T-helper 2 cell (primary cell): ENCODE measurements around the gene IGSF22.

ENCODE experiments used
- DNase-seq, 5 experiments: peaks; one replicate each; pipeline versions ENCODE4 v3.0.0 to v3.0.0-alpha.2; 2012 to 2022
- total RNA-seq, 2 donors: gene quantifications; one replicate each; lab custom pipeline; 2026; lab: John Stamatoyannopoulos, UW

The IGSF22 gene
- total RNA-seq, result 0 to 2.1 reads per million in 2 donors

DNA sequence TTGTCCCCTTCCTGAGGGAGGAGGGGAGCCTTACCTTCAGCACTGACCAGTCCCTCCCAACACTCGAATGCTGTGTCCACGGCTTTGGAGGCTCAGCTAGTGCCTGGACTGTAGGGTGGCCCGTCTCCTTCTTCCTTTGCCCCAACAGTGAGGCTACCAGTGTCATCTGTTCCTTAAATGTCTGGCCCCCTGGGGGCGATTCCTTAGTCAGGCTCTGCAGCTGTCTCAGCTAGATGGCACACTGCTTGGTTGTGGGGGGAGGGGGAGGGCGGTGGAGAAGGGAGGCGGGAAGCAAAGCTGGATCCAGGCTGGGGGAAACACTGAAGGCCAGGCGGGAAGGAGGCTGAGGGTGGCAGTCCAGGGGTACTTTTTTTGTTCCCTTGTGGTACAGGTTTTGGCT lies at the start of gene IGSF22:
Gene IGSF22 (minus strand): TSS at position 149 of the 400 bp plus-strand sequence. CDS start 1,952 bp downstream, outside the sequence.
- no peak for DNase-seq

GRCh38 chr11:18774801-18775200 lies 48.8 kb upstream of the IGSF22 start:
- DNase-seq, result no peak

DNA sequence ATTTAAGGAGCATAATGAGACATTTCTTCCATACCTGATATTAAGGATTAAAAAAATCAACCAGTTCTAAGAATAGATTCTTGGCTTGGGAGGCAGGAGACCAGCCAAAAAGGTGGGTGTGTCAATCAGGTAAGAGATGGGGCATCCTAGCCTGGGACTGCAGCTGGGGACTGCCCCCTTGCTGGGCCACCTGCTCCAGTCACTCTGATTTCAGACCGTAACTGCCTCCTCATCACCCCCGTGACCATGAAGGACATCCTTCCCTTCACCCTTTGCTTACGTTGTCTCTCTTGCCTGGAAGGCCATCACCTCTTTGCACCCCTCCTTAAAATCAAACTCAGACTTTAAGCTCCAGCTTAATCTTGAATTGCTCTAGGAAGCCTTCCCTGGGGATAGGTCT lies 47.7 kb upstream of the IGSF22 start:
- DNase-seq, result no peak

- DNase-seq, result no peak
Measured at GRCh38 chr11:18773104-18773503, 47.1 kb upstream of the IGSF22 start.

- DNase-seq, result peak in 1 of 5 experiments; percentile 22
Measured at GRCh38 chr11:18772211-18772610, 46.2 kb upstream of the IGSF22 start.

GRCh38 chr11:18771266-18772035 lies 45.5 kb upstream of the IGSF22 start:
- DNase-seq, result no peak

DNA sequence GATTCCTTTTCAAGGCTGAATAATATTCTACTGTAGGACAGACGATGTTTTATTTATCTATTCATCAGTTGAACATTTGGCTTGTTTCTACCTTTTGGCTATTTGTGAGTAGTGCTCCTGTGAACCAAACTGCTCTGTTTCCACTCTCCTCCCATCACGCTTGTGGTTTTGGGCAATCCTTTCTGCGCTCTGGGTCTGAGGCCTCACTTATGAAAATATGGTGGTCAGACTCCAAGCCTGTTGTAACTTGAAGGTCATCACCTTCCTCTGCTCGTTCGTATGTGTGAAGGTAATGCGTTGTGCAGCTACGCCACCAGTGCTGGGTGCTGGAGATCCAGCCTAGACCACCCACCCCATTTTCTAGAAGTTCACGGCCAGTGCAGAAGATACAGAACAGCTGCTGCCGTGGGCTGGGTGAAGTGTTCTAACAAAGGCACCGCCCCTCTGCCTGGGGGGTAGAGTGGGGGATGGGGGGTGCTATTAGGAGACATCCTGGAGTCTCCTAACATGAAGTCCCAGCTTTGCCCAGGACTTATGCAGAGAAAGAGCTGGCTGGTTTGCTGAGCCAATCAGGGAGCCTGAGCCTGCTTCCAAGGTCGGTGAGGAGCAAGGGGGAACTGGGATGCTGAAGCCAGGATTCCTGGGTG lies 44.6 kb upstream of the IGSF22 start:
- no peak for DNase-seq

- DNase-seq, result no peak
Measured at GRCh38 chr11:18769802-18770456, 43.9 kb upstream of the IGSF22 start.

DNA sequence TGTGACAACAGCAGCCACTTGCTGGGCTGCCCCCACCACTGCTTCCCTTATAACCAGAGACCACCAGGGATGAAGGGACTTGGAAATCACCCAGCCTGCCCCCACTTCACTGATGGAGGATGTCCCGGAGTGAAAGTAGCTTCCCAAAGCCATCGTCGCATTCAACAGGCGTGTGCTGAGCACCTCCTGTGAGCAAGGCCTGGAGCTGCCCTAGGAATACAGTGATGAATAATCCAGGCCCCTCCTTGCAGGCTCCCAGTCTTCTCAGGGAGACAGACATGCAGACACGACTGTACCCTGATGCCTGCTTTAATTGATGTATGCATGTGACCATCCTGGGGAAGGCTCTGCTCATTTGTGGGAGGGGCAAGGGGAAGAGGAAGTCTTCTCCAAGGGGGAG lies 43.0 kb upstream of the IGSF22 start:
- DNase-seq, result no peak

DNA sequence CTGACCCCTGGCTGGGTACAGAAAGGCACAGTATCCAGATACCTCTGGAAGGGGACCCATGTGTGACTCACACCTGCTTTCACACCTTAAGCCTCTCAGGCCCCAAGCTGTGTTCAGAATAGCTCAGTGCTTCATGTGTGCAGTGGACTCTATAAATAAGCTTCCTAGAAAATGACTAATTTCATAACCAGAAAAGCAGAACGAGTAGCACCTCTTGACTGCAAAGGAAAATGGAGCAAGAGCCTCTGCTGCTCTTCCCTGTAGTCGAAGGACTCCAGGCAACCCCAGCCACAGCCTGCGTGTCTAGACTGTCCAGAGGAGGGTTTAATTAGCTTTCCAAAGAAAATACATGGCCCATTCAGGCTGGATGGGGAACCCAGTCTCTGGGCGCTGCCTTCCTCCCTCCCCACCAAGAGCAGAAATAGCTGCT lies 42.5 kb upstream of the IGSF22 start:
- DNase-seq, result peak in 1 of 5 experiments; percentile 45

GRCh38 chr11:18766015-18766414 lies 40.0 kb upstream of the IGSF22 start:
- DNase-seq, result no peak

DNA sequence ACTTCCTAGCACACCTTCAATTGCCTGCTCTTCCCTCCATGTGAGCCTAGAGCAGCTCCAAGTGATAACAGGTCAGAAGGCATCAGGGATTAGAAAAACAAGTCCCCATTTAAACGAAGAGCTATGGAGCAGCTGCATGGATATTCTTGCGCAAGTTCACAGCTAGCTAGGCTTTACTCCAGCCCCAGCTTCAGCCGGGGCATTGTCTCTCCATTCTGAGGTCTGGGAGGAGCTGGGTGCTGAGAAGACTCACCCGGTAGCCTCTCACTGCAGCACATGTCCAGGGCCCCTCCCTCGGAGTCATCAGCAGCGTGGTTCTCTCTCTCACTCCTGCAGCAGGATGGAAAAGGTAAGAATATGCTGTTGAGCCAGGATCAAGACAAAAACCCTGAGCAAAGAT lies 39.6 kb upstream of the IGSF22 start:
- DNase-seq, result no peak

DNA sequence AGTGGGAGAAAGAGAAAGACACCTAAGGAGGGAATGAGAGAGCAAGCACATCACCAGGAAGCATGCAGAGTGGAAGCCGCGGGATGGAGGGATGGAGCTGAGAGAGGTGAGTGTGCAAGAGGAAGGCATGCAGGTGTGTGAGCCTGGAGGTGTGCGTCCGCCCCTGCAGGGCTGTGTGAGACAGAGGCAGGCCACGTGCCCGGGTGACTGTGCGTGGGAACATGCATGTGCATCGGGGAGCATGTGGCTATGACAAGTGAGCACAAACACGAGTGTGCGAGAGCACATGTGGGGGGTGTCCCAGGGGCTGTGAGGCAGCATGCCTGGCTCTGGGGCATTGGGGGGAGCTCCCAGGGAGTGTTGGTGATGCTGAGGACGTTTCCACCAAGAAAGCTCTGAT lies 35.8 kb upstream of the IGSF22 start:
- no peak for DNase-seq

DNA sequence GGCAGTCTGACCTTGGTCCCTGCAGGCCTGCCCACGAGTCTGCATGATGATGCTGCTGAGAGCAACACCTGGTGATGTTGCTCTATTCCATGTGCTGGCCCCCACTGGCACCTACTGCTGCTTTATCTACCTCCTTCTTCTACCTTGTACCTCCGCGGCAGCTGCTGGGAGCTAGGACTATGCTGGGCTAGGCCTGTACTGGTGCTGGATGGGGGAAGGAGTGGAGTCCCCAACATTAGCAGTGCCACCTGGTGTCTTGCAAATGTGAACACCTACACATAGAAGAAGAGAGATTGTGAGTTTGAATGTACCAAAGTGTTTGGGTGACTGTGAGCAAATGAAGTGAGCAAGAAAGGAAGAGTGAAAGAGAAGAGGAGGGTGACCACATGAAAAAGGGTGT lies 35.2 kb upstream of the IGSF22 start:
- no peak for DNase-seq

DNA sequence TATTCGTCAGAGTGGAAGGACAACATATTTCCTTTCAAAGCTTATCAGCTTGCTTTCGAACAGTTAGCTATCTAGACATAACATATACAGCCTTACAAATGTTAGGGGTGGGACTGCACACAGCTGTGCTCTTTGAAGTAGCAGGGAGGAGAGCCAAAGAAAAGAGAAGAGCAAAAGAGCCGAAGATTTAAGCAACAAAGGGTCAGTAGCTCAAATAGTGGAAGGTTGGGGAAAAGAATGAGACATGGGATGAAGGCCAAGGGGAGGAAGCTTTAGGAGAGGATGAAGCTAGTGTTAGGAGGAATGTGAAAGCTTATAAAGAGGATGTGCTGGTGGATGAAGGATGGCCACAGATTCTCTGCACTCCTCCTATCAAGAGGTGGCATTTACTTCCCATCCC lies 31.8 kb upstream of the IGSF22 start:
- DNase-seq, result no peak

DNA sequence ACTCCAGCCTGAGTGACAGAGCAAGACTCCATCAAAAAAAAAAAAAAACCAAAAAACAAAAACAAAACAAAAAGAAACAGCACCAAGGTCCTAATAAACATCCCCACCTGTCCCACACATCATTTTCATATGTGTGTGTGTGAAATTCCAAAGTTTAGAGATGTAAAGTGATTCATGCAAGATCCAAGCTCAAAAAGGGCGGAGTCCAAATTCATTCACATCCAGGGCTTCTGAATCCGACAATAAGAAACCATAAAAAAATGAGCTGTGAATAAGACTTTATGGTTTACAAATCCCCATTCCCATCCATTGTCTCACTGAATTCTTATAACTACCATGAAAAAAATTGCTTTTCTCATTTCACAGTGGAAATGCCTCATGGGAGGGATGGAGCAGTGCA lies 30.9 kb upstream of the IGSF22 start:
- no peak for DNase-seq

DNA sequence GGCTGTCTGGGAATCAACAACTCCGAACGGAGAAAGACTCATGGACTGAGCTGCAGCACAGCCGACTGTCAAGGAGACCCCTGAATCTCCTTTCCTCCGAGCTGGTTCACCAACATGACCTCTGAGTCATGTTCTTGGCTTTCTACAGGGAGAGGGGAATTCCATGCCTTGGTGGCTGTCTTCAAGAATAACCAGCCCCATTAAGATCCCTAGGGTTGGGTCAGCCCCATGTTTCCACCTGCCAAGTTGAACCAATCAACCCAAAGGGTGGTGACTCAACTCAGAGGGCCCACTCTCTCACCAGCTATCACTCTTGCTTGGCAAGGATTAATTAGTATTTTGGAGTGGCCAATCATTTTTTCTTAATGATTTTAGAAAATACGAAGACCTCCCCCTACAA lies 28.3 kb upstream of the IGSF22 start:
- no peak for DNase-seq

- DNase-seq, result no peak
Measured at GRCh38 chr11:18752502-18752901, 26.5 kb upstream of the IGSF22 start.

DNA sequence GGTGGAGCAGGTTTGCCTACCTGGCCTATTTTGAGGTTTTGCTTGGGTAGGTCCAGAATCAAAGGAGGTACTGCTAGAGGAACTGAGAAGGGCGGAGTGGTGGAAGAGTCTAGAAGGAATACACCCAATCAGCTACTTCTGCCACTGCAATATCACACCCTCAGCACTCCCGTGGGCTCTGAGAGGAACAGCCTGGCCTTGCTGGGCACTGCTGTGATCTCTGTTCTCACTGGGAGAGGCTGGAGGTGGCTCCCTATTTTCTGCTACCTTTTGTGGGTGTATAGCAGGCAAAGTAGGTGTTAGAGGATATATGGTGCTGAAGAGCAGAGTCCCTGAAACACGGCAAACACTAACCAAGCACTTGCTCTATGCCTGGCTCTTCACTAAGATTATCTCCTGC lies 25.0 kb upstream of the IGSF22 start:
- no peak for DNase-seq

GRCh38 chr11:18749681-18750319 lies 23.8 kb upstream of the IGSF22 start:
- no peak for DNase-seq

- DNase-seq, result no peak
Measured at GRCh38 chr11:18748766-18749365, 22.9 kb upstream of the IGSF22 start.

DNA sequence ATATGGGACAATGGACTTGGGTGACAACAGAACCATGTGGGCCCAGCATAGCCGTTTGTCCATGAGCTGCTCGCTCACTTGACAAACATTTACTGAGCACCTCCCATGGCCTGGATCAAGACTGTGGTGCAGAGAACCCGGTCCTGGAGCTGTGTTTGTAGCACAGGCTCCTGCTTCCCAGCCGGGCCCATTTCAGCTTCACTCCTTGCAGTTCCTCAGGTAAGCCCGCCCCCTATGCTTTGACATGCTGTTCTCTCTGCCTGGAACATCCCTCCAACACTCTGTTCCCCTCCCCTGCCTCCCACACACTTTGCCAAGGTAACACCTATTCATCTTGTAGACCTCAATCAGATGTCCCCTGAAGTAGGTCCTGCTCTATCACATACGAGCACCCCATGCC lies 19.3 kb upstream of the IGSF22 start:
- no peak for DNase-seq
